Measurements from ENCODE around the gene LHPP.
A peak's percentile ranks its signal among the peaks of the same experiment; 100 is the strongest.

LHPP gene

DNA sequence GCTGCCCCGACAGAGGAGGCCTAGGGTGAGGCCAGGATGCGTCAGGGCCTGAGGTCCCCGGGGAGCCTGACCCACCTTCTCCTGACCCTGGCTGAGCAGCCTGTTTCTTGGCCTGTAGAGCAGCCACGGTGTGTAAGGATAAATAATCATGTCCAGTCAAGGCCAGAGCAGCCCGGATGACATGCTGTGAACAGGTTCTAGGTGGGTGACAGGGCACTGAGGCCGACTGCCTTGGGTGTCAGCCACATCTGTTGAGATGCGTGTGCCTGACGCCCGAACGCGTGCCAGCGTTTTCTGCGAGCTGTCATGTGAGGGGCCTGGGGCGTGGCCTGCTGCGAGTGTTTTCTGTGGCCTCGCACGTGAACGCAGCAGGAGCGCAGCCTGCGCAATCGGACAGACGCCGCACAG, 164.2 kb downstream of the LHPP start:
- DNase-seq (ENCODE audit: low read depth): no peak

DNA sequence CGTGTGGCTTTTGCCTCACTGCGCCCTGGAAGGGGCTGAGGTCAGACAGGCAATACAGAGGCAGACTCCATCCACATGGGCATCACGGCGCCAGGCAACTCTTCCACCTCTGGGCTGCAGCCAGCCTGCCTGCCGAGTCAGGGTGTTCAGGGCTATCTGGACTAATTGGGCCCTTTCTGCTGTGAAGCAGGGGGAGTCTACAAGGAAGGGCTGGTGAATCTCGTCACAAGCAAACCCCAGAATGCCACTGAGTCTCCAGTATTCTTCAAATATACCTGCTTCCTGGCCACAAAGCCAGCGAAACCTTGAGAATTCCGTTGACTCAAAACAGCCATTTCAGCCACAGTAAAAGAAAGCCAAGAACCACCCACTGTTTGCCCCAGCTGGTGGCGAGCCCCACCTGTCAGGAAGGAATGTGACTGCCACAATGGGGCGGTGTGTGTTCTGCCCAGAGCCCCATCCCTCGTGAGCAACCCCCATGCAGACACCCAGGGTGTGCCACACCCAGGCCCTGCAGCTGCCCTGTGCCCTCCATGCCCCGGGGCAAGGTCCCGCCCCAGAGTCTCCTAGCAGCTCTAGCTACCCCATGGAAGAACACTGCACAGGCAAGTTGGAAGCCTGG, 165.2 kb downstream of the LHPP start:
- DNase-seq (ENCODE audit: low read depth): no peak

DNA sequence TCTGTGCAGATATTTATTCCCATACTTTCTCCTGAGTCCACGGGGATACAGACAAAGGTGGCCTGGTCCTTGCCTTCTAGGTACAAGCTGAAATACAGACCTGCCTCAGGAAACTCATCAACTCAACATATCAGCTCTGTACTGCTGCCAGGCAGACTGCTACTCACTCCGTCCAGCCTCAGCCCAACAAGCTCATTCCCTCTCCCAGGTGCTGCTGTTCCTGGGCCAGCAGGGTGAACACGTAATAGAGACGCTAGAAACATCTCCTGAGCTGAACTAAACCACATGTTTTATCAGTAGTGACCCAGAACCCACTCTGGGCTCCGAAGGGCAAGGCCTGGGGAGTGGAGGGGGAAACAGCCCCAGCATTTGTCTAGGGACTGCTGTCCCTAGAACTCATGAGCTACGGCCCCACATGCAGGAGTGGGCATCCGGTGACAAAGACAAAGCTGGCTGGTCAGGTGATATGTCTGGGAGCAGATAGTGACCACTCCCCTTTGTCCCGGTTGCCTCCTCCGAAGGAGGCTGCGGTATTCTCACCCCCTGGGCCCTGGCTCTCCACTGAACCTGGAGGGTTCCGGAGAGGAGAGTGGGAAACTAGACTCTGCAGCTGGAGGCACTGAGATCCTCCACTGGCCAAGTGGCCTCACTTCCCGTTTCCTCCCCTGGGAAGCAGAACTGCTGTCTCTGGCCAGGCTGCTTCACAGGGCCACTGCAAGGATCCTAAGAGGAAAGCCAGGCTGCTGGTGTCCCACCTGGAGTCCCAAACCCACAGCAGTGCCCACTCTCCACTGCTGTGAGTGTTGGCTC, 166.4 kb downstream of the LHPP start:
- no peak for DNase-seq (ENCODE audit: low read depth)

DNA sequence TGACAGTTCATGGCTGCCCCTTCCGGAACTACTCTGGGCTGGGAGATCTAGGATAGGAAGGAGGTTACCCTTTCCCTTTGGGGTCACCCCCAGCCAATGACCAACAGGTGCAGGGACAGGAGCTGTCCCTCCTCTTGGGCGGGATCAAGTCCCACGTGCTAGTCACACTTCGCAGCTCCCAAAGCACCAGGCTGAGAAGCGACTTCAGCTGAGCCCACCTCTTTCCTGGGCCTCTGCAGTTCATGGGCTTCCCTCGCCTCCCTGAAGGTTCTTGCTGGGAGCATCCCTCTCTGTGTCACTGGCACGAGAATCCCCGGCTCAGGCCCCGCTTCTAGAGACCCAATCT, 167.0 kb downstream of the LHPP start:
- no peak for DNase-seq (ENCODE audit: low read depth)

DNA sequence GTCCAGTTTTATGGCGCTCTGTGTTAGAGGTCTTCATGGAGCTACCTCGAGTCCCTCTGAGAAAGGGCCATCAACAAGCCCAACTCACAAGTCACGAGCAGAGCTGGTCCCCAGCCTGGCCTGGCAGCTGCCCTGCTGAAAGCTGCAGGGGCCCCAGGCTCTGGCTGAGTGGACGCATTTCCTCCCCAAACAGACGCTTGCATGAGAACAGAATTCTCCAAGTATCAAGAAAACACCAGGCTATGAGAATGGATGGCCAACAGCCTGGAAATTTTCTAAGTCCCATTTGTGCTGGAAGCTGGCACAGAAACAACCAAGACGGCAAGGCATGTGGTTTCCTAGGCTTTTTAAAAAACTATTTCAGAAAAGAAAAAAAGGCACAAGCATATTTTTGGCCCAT, 167.8 kb downstream of the LHPP start:
- DNase-seq (ENCODE audit: low read depth): no peak

- DNase-seq (ENCODE audit: low read depth): no peak
These were observed 168.2 kb downstream of the LHPP start for GRCh38 chr10:124629842-124630241.

- no peak for DNase-seq (ENCODE audit: low read depth)
These were observed 168.9 kb downstream of the LHPP start for GRCh38 chr10:124630551-124630950.

DNA sequence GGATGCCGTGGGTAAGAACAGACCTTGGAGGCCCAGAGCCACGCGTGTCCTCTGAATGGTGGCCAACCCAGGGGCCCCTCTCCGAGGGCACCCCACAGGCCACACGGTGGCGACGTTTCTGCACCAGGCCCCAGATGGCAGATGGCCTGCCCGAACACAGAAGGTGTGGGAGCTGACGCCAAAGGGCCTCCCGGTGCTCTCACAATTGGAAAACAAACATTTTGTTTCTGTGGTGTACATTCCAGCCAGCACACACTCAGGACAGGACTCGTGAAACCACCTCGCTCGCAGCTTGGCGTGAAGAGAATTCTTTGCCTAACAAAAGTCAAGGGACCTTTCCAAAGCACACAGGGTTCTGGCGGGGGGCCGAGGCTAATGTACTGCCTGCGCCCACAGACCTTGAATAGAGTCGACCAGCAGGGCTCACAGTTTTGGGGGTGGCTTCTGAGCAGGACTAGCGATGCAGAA, 170.5 kb downstream of the LHPP start:
- no peak for DNase-seq (ENCODE audit: low read depth)

DNA sequence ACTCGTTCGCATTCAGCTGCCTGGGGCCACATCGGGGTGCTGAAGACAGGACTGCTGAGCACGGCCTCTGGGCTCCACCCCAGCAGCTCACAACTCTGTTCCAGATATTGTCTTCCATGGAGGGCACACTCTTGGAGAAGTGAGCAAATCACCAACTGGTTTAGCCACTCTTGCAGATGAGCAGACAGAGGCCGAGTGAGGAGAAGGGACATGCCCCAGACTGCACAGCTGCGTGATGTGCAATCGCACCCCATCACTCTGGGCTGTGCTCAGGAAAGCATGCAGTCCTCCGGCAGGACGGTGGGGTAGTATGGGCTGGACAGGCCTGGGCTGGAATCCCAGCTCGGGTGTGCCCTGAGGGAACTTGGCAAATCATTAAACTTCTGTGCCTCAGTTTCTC, 170.9 kb downstream of the LHPP start:
- no peak for DNase-seq (ENCODE audit: low read depth)

DNA sequence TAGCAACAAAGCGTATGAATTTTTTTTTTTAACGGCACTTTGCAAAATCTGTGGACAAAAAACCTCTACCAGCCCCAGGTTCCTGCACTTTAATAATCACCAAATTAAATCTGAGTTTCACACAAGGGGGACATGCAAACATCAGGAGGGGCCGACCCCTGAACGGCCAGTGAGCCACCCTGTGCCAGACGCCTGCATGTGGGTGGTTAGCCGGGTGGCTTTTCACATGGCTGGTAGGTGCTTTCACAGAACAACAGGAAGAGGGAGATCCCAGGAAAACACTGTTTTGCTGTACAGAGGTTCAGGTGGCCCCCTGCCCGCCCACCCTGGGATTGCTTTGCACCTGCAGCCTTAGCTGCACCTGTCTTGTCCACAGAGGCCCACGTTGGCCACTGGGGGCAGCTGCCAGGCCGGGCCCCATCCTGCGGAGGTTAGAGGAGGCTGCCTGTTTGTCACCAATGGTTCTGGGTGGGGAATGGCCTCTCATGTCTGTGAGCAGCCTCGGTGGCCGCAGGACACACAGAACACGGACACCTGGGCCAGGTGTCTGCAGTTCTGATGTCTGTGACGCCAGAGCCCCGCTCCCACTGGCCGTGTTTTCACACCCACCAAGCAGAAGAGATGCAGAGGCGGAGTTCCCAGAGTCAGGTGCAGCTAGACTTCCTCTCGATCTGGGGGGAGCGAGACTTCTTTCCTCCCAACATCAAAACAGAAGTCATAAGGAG, 174.8 kb downstream of the LHPP start:
- no peak for DNase-seq (ENCODE audit: low read depth)

GRCh38 chr10:124637091-124637700, 175.6 kb downstream of the LHPP start:
- DNase-seq (ENCODE audit: low read depth): no peak

DNA sequence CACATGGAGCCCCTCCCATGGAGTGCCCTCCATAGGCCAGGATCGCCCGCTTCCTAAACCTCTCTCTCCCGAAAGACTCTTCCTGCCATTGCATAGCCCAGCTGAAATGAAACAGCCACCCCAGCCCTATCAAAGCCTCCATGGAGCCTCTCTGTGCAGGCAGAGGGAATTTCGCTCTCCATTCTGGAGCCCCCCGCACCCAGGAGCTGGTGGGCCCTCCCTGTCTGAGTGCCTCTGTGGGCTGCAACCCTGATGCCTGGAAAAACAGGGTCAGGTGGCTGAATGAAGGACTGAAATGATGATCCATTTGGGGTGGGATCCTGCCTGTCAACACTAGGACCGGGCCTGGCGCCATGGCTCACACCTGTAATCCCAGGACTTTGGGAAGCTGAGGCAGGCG, 176.1 kb downstream of the LHPP start:
- DNase-seq (ENCODE audit: low read depth): no peak

DNA sequence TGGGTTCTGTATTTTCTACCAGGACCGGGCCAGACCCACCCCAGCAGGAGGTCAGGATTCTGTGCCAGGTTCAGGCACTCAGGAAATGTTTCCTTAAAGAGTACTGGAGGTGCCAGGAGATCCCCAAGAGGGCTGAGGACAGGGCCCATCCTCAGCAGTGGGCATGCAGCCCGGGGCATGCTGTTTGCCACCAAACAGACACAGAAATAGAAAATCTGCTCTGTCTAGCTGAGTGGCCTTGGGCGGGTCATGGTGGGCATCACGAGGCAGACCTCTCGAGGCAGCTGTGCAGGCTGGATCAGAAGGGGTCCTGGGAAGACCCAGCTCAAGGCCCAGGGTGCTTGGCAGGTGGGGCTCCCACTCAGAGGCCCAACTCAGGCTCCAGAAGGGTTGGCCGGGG, 177.6 kb downstream of the LHPP start:
- DNase-seq (ENCODE audit: low read depth): no peak

- no peak for DNase-seq (ENCODE audit: low read depth)
These were observed 178.0 kb downstream of the LHPP start for GRCh38 chr10:124639646-124640045.

DNA sequence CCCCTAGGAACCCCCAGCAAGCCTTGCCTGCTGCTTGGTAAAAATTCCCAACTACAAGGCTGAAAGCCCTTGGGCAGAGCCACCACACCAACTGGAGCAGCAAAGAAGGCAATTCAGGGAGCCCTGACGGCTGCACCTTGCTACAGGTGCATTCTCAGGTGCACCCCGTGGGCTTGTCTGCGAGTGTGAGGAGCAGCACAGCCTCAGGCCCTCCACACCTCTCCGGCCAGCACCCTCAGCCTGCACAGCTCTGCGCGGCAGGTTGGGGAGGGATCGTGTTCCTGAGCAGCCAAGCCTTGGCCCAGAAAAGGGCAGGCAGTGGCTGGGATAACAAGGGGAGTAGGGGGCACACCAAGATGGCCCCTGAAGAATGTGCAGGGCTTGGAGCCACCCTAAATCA, 178.4 kb downstream of the LHPP start:
- no peak for DNase-seq (ENCODE audit: low read depth)

DNA sequence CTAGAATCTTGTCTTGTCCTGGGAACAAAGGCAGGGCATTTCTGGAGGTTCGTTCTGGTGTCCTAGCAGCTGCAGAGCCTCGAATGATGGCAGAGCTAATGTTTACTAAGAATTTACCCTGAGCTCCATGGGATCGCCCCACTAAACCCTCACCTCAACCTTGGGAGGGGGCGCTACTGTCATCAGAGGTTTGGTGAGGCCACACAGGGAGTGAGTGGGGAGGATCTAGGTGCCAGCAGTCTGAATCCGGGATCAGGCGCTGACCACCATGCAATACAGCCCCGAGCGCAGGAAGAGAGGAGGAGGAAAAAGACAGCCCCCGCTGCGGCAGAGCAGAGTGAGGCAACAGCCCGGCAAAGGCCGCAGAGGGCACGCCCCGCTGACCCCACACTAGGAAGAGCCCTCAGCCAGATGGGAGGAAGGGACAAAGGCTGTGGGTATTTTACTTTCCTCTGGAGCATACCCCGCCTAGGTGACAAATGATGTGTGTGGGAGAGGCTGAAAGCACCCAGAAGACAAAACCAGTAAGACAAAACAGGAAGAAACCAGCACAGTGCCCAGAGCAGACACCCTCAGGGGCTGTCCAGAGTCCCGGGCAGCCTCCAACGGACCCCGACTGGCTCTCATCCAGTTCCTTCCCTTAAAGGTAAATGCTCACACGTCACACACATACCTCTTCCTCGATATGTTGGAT, 179.1 kb downstream of the LHPP start:
- no peak for DNase-seq (ENCODE audit: low read depth)

DNA sequence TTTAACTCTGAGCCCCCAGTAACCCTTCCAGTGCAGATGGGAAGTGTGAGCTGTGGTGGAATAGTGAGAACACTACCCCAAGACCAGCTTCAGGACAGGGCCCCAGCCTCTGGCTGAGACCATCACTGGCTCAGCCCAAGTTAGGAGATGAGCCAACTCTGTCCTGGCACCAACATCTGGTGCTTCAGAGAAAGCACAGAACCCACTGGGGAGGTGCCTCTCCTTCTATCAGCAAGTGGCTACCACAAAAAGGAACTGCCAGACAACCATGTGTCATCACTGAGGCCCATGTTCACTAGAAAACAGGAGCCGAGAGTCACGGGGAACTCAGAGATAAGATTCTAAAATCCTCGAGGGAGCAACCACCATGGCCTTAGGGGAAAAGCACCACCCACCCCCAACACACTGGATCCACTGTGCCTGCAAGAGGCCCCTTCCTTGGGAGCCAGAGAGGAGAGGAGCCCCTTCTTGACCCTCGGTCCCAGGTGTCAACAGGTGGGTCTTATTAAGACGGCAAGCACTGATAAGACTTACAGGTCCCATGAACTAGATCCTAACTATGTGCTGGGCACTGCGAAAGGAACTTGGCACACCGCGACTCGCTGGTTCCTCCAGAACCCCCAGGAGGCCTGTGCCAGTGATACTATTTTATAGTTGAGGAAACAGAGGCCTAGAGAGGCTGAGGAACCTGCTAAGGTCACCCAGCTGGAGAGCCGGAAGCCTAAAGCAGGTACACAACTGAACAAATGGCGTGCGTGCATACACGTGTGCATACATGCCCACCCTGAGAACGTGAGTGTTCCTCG, 179.9 kb downstream of the LHPP start:
- peak; percentile 24 for DNase-seq (ENCODE audit: low read depth)

GRCh38 chr10:124642088-124642710, 180.6 kb downstream of the LHPP start:
- DNase-seq (ENCODE audit: low read depth): no peak

DNA sequence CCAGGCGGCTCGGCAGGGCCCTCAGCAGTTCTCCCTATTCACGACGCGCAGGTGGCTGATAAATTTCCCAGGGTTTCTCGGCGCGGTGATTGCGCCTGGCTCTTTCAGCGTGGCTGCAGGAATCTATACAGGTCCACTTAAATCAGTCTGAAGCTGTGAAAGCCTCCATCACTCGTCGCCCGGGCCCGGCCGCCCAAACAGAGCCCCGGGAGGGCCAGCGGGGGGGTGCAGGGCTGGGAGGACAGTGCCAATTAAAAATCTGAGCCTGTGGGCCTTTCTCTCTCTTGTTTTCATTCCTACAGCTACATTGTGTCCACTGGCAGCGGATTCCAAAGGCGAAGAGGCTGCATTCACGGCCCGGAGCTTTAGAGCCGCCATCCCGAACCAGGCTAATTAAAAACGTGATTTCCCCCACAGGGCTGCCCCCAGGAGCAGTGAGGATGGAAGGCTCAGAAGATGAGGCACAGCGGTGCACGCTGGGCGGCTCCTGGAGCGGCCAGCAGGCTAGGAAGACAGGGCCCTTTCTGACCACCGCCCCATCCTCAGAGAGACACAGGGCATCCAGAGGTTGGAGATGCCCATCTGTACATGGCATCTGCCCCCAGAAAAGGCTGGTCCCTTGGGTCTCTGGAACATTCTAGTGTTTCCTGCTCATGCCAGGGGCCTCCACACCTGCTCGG, 181.8 kb downstream of the LHPP start:
- DNase-seq (ENCODE audit: low read depth): no peak

DNA sequence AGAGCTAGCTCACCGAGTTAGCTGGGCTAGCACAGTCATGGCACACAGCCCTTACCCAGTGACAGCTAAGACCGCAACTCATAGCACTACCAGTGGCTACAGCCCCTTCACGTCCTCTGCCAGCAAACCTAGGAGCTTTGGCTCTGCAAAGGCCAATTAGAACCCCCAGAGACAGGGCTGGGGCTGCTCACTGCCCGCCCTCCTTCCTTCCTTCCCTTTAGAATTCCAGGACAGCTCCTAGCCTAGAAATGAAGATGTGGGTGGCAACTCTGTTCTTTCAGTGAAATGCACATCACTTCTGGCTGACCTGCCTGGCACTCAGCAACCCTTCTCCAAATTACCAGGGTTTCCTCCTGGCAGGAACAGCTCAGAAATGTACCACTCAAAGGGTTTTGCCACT, 182.6 kb downstream of the LHPP start:
- no peak for DNase-seq (ENCODE audit: low read depth)

All from fibroblast of the conjunctiva (primary cell).